Hematopoietic multipotent progenitor cell treated with erythropoietin and hydrocortisone succinate and interleukin-3 and kit ligand, for 17 days (in vitro differentiated cells): ENCODE data around the gene CRHR1.
"Not testable (repeated sequence)": the region's sequence is repeated elsewhere in the genome, so short reads cannot be mapped to it uniquely, and the experiment has no call there.

Source experiments
- DNase-seq: peaks from one replicate; pipeline ENCODE4 v3.0.0-alpha.2; 2015; ENCODE audit warnings: low spot score

The CRHR1 gene

DNA sequence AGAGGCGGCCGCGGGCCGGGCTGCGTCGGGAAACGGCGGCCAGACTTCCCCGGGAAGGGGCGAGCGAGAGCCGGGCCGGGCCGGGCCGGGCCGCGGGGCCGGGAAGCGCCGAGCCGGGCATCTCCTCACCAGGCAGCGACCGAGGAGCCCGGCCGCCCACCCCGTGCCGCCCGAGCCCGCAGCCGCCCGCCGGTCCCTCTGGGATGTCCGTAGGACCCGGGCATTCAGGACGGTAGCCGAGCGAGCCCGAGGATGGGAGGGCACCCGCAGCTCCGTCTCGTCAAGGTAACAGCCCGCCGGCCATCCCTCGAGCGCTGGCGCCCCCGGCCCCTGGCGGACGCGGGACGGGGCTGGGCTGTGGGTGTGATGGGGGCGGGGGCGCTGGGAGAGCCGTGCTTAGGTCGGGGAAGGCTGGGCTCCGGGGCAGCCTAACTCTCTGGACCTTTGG, at the start of gene CRHR1:
TSS of gene CRHR1 (plus strand) at position 28 of the 448 bp plus-strand sequence. CDS start at position 253, 225 bp downstream.
- DNase-seq = no peak

DNA sequence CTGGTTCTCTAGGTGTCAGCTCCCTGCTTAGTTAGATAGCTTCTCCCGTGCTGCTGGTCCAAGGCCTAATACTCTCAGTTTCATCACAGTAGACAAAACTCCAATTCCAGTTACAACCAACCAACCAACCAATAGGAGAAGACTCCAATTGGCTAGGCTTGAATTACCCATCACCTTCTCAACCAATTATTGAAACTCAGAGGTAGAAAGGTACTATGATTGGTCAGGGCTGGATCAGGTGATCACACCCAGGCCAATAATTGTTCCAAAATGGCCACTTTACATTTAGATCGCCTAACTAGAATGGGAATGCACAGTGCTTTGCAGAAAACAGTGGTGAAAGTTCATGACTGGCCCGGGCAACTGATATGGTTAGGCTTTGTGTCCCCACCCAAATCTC, 49.5 kb upstream of the CRHR1 start:
- no peak for DNase-seq

DNA sequence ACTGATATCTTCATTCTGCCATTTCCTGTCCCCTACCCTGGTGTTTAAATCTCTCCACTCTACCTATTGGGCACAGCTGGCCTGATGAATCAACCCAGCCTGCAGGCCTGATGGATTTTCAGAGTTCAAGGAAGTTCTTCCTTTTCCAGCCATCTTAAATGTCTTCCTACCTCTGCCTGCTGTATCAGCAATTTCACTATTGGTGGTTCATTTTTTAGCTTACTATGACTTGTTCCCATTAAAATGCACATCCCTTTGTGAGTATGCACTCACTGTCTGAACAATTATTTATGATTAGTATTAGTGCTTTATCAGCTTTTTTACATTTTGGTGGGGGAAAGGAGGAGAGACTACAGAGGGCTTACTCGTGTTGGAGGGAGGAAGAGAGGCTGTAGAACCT, 48.6 kb upstream of the CRHR1 start:
- DNase-seq = no peak

DNA sequence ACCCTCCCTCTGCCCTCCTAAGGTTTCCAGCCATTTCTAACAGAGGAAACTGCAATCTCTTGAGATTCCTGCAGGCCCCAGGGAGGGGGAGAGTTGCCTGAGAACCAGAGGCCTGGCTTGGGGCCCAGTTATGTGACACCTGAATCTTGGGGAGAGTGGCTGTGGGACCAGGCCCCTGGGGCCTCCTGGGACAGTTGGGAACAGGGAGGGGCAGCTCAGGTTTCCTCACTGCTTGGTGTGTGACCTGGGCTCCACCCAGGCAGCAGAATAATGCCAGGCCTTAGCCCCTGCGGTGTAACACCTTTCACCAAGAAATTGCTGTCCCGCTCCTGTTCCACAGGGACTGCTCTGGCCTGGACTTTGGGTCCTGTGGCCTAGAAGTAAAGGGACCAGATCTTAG, 44.3 kb upstream of the CRHR1 start:
- DNase-seq = no peak

DNA sequence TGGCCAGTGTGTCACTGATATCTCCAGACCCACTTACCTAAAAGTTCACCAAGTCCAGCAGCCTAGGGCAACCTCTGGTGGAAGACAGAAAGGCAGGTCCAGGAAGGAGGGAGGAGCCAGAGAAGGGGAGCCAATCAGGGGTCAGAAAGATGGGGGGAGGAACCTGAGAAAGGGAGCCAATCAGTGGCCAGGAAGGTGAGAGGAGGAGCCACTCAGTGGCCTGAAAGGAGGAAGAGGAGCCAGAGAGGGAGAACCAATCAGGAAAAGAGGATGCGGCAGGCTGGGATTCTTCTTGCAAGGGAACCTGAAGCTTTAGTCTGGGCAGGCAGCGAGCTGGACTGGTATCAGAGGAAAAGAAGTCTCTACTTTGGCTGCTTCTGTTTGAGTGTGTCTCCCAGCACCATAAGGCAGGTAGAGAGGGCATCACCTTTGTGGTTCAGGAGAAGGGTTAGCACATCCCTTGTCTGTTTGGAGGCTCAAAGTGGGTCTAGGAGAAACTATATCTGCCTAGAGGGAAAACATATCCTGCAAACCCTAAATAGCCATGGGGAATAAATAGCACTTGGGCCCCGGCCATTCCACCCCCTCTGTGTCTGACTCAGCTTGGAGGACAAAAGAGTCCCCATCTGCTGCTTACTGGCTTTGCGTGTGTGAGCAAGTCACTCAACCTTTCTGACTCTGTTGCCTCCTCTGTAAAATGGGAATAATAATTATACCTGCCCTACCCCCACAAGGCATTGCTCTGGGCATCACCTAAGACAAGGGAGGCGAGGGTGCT, 43.4 kb upstream of the CRHR1 start:
- DNase-seq = peak; percentile 13

DNA sequence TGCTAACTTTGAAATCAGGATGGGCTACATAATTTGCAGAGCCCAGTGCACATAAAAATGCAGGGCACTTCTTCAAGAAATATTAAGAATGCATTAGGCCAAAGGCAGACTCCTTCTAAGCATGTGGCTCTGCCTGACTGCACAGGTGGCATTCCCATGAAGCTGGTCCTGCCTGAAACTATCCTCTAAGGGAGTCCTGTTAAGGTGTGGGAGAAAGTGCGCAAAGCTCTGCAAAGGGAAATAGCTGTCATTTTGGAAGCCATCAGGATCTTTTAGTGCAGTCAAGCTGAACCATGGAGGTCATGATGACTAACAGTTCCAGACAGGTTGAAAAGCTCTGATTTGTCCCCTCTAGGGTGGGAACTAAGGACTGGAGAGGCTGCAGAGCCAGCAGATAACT, 41.9 kb upstream of the CRHR1 start:
- no peak for DNase-seq

DNA sequence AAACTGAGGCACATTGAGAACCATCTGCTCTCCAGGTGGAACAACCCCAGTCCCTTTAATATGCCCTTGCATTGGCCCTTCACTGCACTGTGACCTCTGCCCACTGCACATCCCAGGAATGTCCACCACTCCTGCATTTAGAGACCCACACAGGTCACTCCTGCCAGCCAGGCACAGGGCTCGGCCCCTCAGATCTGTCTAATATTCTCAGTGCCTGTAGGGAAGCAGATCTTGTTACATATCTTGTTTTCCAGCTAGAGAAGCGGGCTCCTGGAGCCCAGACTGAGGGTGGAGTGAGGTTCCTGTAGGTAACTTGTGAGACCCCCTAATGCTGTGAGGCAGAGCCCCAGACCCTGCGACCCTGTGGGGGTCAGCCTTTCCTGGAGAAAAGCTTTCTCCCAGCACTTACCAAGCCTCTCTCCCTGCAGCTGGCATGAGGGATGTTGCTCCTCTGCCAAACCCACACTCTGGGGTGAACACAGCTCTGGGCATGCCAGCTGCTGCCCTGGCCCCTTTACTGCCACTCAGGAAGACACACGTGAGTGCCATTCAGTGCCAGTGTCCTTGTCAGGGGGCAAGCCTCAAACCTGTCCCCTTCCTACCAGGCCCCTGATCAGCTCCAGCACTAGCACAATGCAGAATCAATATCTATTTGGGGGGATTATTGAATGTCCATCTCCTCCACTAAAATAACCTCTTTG, 40.3 kb upstream of the CRHR1 start:
- no peak for DNase-seq

DNA sequence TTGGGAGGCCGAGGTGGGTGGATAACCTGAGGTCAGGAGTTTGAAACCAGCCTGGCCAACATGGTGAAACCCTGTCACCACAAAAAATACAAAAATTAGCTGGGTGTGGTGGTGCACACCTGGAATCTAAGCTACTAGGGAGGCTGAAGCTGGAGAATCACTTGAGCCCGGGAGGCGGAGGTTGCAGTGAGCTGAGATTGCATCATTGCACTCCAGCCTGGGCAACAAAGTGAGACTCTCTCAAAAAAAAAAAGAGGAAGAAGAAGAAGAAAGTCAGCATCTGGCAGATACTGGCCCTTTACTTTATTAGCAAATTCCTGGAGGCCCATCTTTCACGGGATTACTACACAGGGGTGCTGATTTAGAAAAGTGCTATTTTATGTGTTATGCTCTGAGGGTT, 39.3 kb upstream of the CRHR1 start:
- DNase-seq = not testable (repeated sequence)

DNA sequence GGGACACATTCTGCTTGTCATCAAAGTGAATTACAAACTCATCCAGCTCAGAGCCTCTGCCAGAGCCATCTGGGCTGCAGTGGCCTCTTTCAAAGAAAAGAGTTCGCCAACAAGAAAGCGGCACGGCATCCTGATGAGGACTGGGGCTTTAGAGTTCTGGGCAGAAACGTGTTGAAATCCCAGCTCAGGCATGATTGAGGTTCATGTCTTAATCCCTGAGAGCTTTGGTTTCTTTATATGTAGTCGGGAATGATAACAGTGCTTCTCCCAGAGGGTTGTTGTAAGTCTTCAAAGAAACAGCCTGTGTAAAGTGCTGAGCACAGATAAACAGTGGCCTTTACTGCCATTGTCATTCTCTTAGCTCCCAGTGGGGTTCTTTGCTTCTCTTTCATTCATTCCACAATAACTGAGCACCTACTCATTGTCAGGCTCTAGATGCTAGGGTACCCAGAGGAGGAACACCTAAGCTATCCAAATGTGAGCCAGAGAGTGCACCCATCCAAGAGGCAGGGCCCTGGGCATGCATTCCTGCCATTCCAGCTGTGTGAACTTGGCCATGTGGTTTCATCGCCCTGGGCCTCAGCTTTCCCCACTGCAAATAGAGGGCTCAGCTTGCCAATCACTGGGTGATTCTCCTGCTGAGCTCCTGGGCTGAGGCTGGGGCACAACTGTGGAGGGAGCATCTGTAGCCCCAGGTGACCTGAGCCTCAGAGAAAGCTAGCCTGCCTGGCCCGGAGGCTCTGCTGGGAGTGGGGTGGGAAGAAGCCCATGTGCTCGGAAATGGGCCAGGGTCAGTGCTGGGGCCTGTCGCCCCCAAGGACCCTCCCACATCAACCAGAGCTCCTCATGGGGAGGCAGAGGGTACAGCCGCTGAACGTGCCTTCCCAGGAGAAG, 38.3 kb upstream of the CRHR1 start:
- DNase-seq = no peak

DNA sequence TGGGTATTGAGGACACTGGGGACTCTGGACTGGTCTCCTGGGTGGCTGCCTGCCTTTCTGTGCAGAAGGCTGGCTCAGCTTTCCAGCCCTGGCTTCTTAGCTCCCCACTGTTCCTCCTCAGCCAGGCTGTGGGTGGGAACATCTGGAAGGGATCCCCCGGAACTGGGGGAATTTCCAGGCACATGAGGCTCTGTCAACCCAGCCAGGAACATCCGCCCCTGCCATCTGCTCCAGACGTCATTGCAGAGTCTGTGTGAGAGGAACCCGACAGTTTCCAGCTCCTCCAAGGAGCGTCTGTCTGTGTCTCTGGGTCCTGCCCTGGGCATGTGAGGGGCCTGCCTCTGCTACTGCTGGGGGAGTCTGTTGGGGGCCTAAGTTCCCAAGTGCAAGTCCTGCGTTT, 36.2 kb upstream of the CRHR1 start:
- no peak for DNase-seq

DNA sequence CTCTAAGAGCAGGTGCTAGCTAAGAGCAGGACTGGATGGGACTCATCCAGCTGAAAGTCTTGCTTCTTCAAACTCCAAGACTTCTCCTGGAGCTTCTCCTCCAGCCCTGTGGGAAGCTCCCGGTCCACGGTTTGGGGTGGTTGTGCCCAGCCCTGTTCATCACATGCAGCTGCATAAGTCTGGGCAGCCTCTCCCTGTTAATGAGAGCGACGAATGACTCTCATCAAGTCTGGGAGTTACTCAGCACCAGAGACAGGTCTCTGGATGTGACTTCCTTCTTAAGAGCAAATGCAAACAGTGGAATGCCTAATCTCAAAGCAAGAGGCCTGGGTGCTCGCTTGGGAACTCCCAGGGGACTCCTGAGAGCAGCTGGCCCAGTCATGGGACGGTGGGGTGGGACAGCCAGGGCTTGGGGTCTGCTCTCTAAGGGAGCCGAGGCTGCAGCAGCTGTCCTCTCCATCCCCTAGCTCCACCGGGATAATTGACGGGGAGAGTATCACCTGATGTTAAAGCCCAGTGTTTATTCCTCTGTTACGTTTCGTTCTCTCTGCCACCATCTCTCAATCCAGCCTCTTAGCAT, 35.3 kb upstream of the CRHR1 start:
- no peak for DNase-seq

DNA sequence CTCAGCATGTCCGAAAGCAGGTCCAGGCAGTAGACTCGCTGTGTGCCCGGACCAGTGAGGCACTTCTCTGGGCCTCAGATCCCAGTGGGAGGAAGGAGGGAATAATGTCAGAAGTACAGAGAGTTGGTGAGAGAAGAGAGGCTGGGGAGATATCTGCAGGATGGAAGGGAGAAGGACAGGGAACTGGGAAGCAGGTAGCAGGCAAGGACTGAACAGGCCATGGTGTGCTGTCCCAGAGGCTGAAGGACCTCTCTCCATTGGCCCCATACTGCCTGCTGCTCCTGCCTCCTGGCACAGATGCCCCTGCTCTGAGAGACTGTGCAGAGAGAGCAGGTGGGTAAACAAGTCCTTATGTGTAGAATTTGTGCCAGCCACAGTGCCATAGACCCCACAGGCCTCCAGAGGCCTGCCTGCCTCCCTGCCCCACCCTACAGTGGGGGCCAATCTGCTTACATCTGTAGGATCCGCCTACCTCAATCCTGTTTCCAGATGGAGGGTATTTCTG, 34.2 kb upstream of the CRHR1 start:
- DNase-seq = no peak

DNA sequence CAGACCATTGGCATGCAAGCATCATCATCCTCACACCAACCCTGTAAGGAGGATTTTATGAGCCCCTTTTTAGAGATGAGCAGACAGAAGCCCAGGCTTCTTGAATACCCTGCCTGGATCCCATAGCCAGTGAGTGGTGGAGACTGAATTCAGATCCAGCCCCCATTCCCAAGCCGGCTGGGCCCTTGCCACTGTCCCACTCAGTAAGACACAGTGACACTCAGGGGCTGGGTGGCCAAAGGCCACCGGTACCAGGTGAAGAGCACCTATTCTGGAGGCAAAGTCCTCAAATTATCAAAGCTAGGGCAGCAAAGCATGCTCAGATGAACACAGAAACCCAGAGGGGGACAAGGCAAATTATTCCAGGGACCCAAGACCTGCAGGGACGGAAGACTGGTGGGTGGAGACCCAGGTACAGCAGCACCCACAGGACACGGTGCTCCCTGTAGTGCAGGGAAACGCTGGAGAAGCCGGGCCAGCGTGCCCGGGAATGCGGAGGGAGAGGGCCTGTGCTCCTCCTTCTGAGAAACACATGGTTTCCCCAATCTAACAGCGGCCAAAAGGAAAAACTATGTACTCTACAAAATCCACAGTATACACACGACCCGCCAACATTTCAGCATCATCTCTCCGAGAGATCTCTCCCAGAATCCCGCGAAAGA, 33.2 kb upstream of the CRHR1 start:
- DNase-seq = no peak

DNA sequence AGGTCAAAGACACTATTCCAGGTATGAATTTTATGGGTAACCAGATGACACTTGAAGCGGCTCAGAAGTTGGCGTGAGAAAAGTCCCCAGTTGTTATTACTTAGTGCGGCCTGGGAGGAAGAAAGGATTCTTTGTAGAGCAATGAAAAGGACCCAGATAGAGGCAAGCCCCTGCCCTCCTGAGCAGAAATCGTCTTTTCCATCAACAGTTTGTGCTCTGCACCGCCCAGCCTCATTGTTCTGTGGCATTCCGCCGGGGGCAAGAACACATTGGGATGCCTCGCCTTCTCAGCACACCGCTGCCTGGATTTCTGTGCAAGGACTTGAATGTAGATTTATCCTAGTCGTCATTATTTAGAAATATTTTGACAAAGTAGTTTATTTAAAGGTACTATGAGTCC, 32.7 kb upstream of the CRHR1 start:
- DNase-seq = no peak

DNA sequence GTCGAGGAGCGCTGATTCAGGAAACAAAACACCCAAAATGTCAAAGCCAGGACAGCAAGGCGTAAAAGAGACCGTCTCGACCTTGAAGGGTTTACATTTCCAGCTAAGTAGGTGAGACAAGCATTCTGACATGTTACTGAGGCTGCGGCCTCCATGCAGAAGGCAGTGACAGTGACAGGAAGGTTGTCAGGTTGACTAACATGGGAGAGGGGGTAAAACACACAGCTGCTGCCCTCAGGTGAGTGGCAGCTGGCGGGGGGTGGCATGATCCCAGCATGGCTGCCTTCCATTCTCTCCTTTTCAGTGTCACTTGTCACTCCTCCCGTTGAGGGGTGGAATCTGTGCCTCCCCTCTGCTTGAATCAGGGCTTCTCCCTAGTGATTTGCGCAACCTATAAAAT, 31.9 kb upstream of the CRHR1 start:
- no peak for DNase-seq

DNA sequence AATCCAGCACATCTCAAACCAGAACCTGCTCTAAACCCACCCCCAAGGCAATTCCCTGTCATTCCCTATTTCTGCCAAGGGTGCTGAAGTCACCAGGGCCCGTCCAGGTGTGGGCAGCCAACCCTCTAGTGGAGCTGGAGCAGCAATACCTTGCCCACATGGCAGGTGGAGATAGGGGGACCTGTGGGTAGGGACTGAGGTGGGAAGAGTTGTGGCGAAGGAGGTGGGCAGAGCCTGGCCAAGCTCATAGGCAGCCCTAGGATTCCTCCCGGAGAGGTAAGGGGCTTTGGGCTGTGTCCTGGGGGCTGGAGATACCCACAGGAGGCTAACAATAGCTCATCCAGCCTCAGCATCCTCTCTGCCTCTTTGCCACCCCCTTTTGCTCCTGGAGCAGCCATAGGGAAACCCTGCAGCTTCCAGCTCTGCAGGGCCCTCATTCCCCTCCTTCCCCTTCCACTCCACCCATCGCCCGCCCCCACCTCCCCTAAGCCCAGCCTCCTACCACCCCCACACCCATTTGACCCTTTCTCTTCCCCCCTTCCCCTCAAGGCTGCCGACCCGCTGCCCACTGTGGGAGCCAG, 30.4 kb upstream of the CRHR1 start:
- DNase-seq = no peak

DNA sequence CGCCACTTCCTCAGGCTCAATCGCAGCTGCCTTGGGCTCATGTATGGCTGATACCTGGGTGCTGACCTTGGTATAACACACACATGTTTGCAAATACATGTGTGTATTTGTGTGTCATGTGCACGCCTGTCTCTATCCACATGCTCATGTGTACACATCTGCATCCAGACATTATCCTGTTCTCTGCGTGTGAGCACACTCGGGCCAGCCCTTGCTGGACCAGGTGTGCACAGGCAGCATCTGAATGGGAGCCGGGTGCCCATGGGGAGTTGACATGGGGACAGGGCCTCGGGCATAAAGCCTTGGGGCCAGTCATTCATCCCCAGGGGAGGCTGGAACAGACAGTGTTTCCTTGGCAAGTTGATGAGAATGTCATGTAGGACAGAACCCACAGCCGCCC, 29.1 kb upstream of the CRHR1 start:
- no peak for DNase-seq

DNA sequence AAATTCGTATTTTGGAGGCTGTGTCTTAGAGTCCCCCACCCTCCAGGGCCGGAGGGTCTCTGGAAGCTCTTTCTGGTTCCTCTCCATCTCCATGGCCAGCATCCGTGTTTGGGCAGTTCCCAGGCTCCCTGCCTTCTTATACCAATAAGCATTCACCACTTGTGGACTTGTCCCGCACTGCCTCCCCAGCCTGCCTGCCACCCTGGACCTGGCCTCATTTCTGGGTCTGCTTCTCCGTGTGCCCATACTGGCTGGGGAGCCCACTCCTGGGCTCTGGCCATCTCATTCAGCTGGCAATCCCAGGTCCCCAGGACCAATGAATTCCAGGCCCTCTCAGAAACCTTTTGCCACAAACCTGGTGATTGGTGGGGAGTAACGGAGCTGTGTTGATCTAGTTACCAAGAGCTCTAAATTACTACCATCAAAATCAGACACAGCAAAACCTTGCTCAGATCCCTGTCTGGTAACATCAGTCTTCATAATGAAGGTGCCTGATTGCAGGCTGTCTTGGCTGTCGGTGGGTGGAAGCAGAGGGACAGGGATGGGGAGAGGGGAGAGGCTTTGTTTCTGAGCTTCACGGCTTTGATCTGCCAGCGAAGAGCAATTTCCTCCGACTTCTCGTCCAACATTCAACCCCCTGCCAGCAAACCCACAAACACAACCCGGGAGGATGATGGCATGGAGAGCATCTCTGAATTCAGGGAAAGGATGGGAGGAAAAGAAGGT, 27.7 kb upstream of the CRHR1 start:
- DNase-seq = no peak

DNA sequence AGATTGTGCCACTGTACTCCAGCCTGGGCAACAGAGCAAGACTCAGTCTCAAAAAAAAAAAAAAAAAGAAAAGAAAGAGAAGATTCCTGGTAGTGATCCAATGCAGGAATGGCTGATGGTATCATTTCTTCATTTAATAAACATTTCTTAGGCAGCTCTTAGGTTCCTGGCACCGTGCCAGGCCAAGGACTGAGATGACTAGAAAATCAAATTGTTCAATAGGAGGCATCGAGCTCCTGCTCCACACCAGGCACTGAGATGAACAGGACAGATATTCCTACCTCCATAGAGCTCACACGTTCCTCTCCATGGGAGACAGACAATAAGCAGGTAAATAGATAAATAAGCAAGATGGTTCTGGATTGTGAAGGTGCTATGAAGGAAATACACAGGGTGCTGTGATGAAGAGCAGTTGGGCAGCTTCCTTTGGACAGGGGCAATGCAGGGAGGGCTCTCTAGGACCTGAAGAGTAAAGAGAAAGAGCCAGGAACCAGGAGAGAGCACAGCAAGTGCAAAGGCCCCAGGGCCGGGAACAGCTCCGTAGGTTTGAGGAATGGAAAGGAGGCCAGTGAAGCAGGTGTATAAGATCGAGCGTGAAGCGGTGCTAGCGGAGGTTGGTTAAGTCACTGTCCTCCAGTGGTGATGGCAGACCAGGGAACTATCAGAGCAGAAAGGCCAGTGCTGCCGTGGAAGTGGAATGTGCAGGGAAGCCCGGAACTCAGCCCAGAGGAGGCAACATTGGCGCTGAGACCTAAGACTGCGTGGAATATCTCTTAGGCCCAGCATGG, 26.5 kb upstream of the CRHR1 start:
- peak; percentile 6 for DNase-seq

DNA sequence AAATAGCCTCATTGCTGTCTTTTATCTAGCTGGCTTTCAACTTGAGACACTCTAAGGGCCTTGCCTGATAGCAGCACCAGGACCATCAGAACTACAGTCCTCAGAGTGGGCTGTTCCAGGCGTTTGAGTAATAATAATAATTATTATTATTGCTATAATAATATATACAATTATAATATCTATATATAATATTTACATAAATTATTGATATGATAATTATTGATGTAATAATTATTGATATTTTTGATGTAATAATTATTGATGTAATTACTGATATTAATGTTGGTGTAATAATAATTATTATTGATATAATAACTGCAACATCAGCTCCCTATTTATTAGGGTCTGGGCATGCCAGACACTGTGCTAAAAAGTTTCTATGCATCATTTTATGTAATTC, 25.6 kb upstream of the CRHR1 start:
- DNase-seq = no peak
